HG03045 (cell line): ENCODE measurements around the gene TREML1.
"Not testable (repeated sequence)": the region's sequence is repeated elsewhere in the genome, so short reads cannot be mapped to it uniquely, and the experiment has no call there.

Experiments
- ATAC-seq: cut with Tn5 transposase; IDR thresholded peaks from one replicate; pipeline ENCODE4 v1.9.1; 2021; ENCODE audit warnings: mild to moderate bottlenecking, moderate library complexity; ENCODE audit not compliant: unreplicated experiment

The TREML1 gene

DNA sequence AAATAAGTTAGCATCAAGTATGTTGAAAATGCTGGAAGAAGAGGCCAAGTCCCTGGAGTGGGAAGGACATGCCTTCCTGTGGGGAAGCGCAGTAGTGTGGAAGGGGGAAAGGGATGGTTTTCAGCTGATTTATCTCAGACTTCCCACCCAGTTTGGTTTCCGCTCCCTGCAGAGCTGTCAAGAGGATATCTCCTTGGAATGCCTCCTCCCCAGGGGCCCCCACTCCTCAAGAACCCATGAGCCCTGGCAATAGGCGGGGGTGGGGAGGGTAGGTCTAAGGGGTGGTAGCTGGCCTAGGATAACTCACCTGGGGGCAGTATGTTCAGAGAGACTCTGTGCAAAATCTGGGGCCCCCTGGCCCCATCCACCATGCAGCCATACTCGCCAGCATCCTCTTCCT, 696 bp downstream of the TREML1 start:
- ATAC-seq = no peak

DNA sequence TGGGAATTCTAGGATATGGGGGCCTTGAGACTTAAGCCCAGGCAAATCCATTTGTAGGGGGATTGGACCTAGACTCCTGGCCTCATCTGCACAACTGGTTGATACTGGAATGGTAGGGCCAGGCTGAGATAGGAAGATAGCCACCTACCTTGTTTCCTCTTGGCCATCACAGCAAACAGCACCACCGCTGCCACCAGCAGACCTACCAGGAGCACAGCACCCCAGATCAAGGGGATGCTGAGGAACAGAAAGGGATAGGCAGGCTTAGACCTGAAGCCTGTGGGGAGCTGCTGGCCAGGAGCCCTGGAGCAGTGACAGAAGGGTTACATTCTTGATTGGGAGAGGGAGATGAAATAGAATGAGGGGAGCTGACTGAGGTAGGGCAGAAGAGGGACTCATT, 3.5 kb downstream of the TREML1 start:
- ATAC-seq = no peak

DNA sequence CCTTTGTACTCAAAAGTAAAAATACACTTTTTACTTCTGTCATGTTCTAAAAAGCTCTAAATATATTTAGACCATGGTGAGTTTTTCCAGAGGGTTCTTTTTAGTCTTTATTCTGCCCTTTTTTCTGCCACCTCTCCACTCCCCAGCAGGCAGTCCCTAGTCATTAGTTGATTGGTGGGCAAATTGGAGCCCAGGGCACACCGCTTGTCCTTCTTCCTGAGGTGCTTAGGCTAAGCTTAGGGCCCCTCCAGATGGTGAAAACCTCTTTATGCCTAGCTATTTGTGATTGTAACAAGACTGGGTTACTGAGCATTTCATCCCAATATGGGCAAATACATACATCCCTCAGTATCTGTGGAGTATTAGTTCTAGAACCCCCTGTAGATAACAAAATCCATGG, 6.2 kb downstream of the TREML1 start:
- ATAC-seq = no peak

DNA sequence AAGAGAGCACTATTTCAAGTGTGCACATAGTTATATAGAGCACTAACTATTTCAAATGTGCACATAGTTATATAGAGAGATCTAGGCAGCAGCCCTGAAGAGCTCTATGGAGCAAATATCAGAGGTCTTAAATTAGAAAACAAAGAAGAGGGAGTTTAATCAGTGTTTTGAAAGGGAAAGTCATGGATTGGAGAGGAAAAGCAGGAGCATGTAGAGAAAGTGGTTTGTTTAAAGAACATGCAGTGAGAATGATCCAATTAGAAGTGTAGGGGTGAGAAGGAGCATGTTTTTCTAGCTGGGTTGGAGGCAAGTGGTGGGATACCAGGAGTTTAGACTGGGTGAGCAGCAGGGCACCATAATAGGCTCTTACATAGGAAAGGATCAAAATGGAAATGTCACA, 17.2 kb downstream of the TREML1 start:
- ATAC-seq = no peak

DNA sequence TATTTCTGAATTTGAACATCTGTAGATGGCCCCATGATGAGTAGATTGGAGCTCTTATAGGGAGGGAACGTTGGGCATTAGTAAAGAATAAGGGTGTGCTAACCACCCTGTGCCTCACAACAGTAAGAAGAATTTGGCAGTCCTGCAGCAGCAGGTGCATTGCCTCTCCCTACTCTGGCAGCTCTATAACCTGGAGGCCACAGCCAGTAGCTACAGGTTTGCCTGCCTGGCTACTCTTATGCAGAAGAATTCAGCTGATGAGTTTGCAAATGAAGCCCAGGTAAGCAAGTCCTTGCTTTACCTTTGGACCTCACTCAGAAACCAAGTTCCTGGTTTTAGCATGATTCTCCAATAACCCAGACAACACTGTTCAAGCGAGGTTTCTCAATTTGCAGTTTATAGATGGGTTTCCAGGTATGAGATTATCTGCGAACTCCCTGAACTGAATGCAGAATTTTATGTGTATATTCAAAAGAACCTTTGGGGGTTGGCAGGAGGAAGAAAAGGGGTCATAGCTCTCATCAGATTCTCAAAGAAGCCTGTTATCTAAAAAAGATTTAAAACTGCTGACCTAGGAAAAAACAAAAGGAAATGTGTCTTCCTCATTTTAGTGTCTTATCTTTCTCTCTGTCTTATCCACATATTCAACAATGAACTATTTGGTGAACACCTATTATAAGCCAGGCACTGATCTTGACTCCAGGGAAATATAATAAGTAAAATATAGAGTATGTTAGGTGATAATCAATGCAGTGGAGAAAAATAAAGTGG, 18.9 kb downstream of the TREML1 start:
- no peak for ATAC-seq

DNA sequence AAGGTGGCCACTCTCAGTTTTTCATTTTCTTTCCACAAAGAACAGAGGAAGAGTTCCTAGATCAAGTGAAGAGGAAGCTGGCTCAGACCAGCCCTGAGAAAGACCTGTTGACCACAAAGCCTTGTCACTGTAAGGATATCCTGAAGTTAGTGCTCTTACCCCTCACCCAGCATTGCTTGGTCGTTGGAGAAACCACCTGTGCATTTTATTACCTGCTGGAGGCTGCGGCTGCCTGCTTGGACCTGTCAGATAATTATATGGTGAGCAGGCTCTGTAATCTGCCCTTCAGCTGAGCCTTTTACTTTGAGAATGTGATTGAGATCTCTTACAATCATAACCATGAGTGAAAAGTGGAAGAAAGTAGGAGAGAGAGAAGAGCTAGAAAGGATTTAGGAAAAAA, 21.9 kb downstream of the TREML1 start:
- ATAC-seq = no peak

DNA sequence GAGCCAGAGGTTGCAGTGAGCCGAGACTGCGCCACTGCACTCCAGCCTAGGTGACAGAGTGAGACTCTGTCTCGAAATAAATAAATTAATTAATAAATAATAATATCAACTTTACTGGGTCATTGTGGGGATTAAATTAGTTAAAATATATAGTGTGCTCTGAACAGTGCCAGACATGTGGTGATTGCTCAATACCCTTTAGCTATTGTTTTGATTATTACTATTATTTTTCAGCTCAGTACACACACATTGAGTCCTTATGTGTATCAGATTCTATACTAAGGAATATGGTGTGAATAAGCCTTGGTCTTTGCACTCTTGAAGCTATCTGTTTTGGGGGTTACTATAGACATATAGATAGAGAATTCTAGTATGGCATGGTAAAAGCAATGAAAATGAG, 28.9 kb downstream of the TREML1 start:
- ATAC-seq = no peak

DNA sequence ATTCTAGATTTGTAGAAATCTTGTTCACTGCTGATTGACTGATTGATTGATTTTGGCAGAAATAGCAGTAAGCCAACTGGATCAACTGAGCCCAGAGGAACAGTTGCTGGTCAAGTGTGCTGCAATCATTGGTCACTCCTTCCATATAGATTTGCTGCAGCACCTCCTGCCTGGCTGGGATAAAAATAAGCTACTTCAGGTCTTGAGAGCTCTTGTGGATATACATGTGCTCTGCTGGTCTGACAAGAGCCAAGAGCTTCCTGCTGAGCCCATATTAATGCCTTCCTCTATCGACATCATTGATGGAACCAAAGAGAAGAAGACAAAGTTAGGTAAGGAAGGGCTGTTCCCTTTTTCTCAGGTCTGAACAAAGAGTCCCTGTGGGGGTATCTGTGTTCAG, 31.2 kb downstream of the TREML1 start:
- no peak for ATAC-seq

DNA sequence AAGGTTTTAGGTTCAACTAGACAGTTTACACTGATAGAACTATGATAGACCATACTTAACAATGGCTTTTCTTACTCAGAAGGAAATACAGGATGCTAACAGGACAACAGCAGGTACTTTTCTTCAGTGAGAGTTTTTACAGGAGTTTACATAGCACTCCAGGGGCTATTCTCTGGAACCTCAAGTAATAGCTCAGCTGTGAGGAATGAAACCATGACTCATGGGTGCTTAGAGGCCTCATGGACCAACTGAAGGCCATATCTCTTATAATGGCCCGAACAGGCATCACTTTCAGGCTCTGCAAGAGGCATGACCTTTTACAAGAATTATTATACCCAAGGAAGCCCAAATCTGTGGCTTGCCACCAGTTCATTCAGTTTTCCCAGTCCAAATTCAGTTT, 31.8 kb downstream of the TREML1 start:
- ATAC-seq = no peak

DNA sequence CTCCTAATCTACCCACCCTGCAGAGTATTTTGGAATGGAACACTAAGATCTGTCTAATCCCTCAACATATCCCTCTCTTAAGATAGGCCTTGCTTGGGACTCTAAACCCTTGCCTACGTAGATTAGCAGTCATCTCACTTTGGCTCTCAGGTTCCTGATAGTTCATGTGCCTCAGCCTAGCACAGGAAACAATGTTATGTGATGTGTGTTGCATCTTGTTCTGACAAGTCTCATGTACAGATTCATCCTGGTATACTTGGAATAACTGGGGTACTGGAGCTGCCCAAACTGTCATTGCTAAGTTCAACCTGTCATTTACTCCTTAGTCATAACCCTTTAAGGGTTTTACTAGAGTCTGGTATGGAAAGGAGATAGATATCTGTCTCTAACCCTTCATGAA, 34.1 kb downstream of the TREML1 start:
- no peak for ATAC-seq

DNA sequence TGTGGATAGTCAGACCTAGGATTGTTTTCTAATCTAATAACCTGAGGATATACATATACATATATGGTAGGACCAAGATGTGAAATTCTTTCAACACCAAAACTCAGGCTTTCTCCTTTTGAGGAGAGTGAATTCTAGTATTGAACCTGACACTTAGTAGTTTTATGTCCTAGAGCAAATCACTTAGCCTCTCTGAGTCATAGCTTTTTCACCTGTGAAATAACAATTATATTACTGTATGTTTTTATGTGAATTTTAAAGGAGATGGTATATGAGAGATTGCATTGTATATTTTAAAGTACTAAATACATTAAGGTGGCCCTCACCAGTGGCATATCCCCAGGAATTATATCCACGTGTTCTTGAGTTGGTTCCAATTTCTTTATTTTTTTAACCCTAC, 34.6 kb downstream of the TREML1 start:
- ATAC-seq = no peak

DNA sequence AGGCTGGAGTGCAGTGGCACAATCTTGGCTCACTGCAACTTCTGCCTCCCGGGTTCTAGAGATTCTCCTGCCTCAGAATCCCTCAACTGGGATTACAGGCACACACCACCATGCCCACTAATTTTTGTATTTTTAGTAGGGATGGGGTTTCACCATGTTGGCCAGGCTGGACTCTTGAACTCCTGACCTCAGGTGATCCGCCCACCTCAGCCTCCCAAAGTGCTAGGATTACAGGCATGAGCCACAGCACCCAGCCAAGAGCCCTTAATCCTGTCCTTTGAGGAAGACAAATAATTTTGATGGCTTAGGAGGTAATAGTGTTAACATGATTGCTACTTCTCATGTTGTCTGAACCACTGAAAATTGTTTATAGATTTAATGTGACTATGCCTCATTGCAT, 39.1 kb downstream of the TREML1 start:
- ATAC-seq = not testable (repeated sequence)

DNA sequence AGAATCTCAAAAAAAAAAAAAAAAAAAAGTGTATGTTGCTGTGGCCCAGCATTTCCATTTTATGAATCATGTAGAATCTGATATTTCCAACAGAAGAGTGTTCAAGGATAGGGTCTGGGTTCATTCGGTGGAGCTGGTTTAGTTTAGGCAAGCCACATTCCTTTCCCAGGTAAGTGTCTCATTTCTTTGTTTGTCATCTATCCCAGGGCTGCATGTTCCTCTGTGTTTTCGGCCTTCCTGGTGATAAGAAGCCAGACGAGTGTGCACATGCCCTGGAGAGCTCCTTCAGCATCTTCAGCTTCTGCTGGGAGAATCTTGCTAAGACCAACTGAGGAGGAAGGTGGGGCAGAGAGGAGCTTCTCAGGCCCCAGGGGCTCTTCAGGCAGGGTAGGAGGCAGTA, 43.1 kb downstream of the TREML1 start:
- ATAC-seq = no peak

DNA sequence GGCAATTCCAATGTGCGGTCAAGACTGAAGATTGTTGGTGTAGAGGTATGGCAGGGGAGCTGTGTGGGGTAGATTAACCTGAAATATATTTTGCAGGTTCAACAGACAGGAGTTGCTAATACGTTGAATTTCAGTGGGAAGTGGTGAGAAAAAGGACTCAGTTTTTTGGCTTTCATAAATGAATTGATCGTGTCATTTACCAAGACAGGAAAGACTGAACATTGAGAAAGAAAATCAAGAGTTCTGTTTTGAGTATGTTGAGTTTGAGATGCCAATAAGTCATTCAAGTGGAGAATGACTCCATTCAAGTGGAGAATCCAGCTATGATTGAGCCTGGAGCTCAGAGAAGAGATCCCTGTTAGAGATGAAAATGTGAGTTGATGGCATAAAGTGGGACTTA, 50.3 kb downstream of the TREML1 start:
- no peak for ATAC-seq

DNA sequence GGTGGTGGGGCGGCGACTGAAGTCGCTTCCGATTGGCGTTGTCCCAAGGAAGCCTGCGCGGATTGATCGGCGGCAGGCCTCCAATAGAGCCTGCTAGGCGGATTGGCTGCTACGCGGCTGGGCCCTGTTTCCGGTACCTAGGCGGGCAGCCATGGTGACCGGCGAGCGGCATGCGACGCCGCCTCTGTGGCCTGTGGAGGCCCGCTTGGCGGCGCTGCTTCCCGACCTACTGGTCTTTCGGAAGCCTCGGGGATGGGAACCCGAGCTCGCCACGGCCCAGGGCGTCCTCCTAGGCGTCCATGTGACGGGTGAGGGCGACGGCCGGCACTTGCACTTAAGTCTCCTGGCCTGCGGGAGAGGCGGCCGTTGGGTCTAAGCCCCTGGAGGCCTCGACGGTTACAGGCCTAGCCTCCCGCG, 53.3 kb downstream of the TREML1 start:
- no peak for ATAC-seq
